NCI-H1092 (cell line): Measurements from ENCODE around the gene ELOVL4.

ENCODE experiments used
- DNase-seq: peaks from one replicate; lab custom pipeline; 2025; lab: John Stamatoyannopoulos, UW

Gene ELOVL4

DNA sequence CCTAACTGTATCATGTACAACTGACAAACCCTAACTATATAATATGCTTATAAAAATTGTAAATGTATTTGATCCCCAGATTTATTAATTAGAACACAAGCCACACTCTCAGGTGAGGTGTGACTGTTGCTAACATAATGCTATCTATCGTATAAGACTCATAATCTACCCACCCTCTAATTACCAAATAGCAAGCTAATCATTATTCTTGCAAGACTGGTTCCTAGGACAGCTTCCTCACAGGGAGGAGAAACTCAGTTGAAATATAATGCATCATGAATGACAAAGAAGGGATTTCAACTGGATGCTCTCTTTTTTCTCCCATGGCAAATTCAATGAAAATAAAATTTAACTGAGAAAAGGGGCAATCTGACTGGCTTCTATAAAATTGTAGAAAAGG is 35.4 kb downstream of the ELOVL4 start:
- no peak for DNase-seq

- no peak for DNase-seq
These were observed 37.8 kb downstream of the ELOVL4 start for GRCh38 chr6:79909517-79909916.

GRCh38 chr6:79902046-79902445 is 45.3 kb downstream of the ELOVL4 start:
- DNase-seq, result no peak

GRCh38 chr6:79898076-79898475 is 49.3 kb downstream of the ELOVL4 start:
- no peak for DNase-seq

DNA sequence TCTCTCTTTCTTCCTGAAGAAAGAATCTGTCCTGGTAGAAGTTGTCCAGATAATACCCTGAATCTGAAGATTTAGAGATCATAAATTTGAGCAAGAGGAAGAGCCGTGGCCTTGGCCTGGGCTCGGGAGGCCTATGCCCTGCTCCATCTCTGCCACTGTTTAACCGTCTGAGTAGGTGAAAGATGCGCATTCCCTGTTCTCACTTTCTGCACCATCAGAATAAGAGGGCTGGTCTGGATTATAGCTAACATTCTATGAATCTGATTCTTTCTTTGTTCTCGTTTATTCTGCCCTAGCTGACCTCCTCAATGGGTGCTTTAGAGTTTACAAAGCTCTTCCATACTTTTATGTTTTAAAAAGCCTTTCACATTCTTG is 51.3 kb downstream of the ELOVL4 start:
- no peak for DNase-seq

- DNase-seq, result no peak
These were observed 51.8 kb downstream of the ELOVL4 start for GRCh38 chr6:79895382-79896074.

- no peak for DNase-seq
These were observed 52.4 kb downstream of the ELOVL4 start for GRCh38 chr6:79894939-79895338.

GRCh38 chr6:79888587-79888986 is 58.8 kb downstream of the ELOVL4 start:
- DNase-seq, result no peak

- no peak for DNase-seq
These were observed 69.1 kb downstream of the ELOVL4 start for GRCh38 chr6:79878142-79878748.

- no peak for DNase-seq
These were observed 72.7 kb downstream of the ELOVL4 start for GRCh38 chr6:79874531-79875134.

DNA sequence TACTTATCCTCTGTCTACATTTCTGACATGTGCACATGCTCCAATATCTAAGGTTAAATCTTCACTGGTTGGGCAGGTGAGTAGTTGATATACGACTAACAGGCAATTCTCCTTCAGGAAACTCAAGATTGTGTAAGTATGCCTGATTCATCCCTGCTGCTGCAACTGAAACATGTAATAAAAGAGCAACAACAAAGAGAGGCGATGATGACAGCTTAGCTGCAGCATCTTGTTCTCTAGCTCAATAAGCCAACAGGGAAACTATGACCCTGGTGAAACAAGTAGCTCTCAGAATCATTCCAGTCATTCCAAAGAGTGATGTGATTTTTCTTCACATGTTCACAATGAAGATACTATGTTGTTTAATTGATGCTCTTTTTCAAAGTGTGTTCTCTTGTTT is 74.4 kb downstream of the ELOVL4 start:
- no peak for DNase-seq

- DNase-seq, result no peak
These were observed 75.0 kb downstream of the ELOVL4 start for GRCh38 chr6:79872303-79872702.

DNA sequence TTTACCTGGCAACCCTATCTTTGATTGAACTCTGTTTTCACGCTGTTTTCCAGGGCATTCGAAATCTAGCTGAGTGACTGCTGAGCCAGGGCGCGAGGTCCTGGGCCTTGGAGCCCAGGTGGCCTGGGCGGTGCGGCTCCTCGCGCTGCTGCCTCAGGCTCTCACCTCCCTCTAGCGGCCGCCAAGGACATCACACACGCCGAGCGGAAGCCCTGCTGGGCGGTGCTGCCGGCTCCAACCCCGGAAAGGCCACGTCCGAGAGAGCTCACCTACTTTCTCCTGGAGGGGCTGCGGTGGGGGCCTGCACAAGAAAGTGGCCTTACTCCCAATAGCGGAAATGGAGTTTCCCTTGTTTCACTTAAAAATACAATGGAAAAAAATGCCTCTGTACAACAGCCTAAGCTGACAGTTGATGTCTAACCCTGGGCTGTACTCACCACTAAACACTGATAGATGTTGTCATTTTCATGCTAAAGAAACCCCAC is 77.7 kb downstream of the ELOVL4 start:
- DNase-seq, result peak; percentile 62

DNA sequence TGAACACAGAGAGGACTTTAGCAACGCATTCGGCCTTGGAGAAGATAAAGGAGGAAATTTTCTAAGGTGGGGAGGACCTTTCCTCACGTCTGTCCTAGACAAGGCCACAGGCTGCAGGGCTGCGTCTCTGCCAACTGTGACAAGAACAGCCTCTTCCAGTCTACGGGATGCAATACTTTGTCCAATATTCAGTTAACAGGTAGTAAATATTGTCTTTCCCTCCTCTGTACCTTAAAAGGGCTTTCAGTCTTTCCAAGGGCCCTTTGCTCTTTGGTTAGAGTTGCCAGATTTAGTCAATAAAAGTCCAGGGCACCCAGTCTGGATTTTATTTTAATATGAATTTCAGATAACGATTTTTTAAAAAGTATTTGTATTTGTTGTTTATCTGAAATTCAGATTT is 78.2 kb downstream of the ELOVL4 start:
- DNase-seq, result no peak

GRCh38 chr6:79868098-79868722 is 79.1 kb downstream of the ELOVL4 start:
- peak; percentile 77 for DNase-seq
